Measurements from ENCODE around the gene NCAPD3.

Gene NCAPD3

GRCh38 chr11:134158023-134158422, 65.7 kb downstream of the NCAPD3 start:
- DNase-seq: no peak

GRCh38 chr11:134157451-134157850, 66.3 kb downstream of the NCAPD3 start:
- no peak for DNase-seq

DNA sequence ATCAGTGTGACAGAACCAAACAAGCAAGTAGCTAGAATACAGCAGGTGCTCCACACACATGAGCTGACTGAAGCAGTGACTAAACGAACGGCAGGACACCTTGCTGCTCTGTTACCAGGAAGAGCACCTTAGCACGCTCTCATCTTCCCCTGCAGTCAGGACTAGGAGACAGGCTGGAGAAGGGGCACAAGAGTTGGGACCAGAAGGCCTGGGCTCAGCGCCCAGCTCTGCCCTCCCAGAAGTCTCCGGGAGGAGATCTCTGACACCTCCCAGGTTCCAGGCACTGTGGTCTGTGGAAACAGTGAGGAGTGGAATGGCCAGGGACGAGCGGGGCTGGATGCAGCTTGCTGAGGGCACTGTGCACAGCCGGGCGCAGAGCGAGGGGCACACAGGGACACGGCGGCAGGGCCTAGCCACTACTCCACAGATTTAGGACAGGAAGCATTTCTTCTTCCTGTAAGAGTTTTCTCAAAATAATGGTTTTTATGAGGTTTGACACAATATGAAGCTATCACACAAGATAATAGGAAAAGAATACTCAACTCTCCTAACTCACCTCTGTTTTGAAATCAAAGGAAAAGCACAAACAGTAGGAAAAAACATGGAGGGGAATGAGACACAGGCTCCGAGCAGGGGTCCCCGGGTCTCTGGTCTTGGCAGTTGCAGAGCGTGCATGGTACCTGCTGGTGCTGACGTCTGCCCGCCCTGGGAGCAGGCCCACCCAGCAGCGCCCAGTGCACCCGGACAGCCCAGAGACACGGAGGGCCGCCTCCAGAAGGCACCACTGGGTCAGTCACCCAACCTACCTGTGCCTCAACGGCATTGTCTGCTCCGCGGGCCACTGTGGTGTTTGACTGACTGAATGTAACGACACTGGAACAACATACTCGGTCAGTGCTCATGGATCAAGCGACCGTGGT, 67.6 kb downstream of the NCAPD3 start:
- DNase-seq: no peak

DNA sequence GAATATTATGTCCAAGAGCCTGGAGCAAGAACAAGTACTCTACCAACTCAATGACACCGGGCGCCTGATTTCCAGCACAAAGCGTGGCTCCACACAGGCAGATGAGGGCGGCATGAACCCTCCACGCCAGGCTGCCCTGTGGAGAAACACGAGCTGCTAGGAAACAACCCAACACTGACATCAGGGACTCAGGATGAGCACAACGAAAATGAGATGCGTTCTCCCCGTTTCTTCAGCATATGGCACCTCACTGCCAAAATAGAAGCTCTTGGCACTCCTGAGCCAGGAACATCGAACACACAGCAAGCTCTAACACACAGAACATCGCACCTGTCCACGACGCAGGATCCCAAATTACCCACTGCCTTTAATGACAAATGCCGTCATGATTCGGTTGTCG, 68.3 kb downstream of the NCAPD3 start:
- no peak for DNase-seq

DNA sequence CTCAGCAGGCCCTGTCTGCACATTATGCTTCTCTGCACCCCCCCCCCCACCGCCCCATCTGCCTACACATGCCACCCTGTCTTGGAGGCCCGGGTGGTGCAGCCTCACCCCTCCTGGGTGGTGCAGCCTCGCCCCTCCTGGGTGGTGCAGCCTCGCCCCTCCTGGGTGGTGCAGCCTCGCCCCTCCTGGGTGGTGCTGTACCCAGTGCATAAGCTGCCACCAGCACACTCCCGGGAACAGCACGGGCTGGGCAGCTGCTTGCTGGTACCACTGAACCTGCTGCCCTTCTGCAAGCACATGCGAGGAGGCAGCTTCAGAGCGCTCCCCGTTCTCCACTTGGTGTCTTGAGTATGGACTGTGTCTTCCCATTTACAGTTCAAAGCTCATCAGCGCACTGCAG, 69.3 kb downstream of the NCAPD3 start:
- no peak for DNase-seq

DNA sequence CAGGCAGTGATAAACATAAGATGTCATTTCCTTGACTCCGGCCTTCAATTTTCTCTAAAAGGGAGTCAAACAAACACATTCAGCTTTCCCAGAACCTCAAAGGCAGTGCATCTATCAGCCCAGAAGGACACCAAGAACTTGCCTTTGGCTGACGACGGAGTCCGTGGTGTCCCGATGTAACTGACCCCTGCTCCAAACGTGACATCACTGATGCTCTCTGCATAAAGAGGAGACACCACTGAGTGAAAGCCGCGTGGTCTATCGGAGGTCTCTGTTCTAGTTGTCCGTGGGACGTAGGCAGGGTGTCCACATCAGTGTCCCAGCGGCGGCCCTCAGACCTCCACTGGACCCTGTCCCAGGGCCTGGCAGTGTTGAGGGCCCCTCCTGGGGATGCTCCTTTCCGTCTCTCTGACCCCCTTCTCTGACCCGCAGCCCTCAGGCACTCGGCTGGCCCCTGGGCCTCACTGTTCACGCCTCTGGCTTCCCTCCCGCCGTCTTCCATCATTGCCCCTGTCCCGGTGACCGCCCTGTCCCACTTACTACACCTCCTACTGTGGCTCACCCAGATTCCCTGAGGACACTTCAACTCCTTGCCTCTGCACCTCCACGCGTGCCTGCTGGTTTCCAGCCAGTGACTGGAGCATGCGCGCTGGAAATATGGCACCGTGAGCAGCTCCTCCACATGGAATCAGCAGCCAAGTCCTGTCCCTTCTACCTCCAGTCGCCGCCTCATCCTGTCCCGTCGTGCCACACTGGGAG, 70.4 kb downstream of the NCAPD3 start:
- DNase-seq: no peak

- DNase-seq: no peak
Measured at GRCh38 chr11:134152696-134153095, 71.1 kb downstream of the NCAPD3 start.

DNA sequence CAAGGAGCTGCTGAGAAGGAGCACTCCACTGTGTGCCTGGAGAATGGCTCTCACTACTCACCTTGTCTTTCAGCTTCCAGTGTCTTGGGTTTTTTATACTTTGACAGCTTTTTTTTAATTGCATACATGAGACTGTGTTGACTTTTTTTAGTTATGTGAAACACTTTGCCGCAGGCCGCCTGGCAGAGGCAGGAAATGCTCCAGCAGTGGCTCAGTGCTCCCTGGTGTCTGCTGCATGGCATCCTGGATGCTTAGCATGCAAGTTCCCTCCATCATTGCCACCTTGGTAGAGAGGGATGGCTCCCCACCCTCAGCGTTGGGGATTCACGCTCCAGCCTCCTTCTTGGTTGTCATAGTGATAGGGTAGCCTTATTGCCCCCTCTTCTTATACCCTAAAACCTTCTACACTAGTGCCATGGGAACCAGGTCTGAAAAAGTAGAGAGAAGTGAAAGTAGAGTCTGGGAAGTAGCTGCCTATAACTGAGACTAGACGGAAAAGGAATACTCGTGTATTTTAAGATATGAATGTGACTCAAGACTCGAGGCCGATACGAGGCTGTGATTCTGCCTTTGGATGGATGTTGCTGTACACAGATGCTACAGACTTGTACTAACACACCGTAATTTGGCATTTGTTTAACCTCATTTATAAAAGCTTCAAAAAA, 72.6 kb downstream of the NCAPD3 start:
- DNase-seq: no peak

- DNase-seq: no peak
Measured at GRCh38 chr11:134150195-134150903, 73.4 kb downstream of the NCAPD3 start.

DNA sequence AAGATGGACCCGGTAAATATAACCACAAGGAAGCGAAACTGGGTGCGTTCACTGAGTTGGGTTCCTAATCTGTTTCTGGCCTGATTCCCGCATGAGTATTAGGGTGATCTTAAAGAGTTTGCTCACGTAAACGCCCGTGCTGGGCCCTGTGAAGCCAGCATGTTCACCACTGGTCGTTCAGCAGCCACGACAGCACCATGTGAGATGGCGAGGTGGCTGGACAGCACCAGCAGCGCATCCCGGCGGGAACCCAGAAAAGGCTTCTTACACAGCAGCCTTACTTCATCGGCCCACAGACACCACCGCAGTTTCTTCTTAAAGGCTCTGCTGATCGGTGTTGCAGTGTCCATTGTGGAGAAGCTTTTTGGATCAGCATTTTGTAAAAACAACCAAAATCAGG, 74.4 kb downstream of the NCAPD3 start:
- no peak for DNase-seq

DNA sequence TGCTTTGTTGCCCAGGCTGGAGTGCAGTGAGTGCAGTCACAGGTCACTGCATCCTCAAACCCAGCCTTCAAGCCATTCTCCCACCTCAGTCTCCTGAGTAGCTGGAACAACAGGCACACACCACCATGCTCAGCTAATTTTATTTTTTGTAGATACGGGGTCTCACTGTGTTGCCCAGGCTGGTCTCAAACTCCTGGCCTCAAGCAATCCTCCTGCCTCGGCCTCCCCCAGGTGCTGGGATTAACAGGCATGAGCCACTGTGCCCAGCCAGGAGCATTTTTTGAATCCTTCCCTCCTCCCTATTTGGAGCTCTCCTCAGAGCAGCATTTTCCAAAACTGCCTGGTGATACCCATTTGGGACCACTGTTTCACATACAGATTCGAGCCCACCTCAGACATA, 77.2 kb downstream of the NCAPD3 start:
- no peak for DNase-seq

DNA sequence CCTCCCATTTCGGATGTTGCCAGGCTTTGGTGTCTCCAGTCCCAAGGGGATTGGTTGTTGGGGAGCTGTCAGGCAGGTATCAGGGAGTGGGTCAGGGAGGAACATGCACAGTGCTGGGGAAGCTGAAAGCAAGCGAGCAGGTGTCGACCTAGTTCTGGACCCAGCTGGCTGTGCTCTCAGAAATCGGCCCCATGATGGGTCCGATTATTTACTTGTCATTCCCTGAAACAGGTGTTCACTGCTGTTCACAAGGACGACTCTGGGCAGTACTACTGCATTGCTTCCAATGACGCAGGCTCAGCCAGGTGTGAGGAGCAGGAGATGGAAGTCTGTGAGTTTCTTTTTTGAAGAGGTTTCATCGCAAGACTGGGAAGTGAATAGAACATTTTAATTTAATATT, 78.1 kb downstream of the NCAPD3 start:
- no peak for DNase-seq

DNA sequence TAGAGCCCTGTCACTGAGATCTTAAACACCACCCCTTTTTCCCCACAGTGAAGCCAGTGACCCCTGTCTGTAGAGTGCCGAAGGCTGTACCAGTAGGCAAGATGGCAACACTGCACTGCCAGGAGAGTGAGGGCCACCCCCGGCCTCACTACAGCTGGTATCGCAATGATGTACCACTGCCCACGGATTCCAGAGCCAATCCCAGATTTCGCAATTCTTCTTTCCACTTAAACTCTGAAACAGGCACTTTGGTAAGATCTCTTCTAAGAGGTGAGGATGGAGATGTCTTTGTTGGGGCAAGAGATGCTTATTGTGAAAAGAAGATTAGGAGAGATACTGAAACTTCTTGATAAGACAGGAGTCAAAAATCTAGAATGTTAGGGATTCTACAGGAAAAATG, 79.0 kb downstream of the NCAPD3 start:
- no peak for DNase-seq

GRCh38 chr11:134143801-134144200, 80.0 kb downstream of the NCAPD3 start:
- no peak for DNase-seq

DNA sequence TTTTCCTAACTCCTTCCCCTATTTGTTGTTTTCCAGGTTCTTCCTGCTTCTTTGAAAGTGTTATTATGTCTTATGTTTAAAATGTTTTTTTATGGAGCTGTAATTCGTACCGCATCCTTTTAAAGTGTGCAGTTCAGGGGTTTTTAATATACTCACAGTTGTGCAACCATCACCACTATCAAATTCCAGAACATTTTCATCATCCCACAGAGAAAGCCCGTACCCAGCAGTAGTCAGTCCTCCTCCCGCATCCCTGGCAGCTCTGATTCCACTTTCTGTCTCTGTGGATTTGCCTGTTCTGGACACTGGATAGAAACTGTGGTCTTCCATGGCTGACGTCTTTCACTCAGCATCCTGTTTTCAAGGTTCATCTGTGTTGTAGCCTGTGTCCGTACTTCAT, 81.2 kb downstream of the NCAPD3 start:
- DNase-seq: no peak

- no peak for DNase-seq
Measured at GRCh38 chr11:134140961-134141490, 82.7 kb downstream of the NCAPD3 start.

DNA sequence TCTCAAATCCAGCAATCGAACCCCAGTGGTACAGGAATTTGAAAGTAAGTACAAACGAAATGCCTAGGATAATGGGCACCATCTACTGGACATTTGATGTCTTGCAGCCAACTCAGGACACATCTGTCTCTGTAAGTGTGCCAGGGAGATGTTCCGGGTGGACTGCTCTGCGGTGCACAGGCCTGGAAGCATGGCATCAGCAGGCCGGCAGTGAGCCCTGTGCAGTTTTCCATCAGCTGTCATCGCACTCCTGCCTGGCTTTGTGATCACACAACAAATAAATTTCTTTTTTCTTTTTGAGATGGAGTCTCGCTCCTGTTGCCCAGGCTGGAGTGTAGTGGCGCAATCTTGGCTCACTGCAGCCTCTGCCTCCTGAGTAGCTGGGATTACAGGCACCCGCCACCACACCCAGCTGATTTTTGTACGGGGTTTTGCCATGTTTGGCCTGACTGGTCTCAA, 83.9 kb downstream of the NCAPD3 start:
- DNase-seq: peak; percentile 40

DNA sequence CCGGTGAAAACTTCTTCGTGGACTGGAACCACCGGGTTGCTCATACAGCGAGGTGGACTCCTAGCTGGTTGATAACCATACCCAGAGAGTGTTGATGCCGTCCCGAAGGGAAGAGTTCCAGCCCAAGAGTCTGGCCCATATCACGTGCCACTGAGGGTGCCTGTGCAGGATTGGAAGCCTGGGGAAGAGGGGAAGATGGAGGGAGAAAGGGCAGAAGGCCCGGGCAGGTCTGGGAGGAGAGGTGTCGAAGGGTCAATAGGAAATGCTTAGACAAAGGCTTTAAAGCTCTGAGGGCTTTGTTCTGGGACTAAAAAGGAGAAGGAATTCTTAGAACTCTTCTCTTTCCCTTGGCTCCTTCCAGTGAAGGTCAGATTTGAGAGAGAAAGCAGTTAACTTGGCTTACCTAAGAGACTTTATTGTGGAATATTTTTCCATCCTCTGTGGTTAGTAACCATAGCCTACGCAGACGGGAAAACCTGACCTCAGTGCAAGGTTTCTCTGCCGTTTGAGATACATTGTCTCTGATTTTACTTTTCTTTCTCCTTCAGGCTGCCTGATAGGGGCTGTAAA, 84.4 kb downstream of the NCAPD3 start:
- no peak for DNase-seq

DNA sequence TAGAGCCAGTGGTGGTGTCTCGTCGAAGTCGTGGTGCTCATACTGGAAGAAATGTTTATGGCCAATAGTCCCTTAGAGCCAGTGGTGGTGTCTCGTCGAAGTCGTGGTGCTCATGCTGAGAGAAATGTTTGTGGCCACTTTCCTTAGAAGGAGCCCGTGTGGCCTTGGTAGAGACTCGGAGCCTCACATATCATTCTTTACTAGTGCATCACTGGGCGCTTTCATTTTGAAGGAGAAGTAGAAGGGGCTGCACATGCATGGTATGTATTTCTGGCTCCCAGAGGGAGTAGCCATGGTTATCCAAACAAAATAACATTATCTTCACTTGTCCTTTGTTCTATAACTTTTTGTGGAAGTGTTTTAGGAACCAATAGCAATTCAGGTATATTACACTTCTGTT, 85.4 kb downstream of the NCAPD3 start:
- DNase-seq: no peak

DNA sequence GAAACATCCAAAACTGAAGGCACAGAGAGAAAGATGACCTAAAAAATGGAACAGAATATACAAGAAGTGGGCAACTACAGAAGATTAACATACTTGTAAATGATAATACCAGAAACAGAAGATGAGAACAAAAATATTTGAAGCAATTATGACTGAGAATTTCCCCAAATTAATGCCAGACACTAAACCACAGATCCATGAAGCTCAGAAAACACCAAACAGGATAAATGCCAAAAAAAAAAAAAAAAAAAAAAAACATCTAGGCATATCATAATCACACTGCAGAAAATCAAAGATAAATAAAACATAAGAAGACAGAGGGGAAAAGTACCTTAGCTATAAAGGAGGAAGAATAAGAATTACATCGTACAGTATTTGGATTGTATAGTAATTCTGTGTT, 89.6 kb downstream of the NCAPD3 start:
- no peak for DNase-seq

DNA sequence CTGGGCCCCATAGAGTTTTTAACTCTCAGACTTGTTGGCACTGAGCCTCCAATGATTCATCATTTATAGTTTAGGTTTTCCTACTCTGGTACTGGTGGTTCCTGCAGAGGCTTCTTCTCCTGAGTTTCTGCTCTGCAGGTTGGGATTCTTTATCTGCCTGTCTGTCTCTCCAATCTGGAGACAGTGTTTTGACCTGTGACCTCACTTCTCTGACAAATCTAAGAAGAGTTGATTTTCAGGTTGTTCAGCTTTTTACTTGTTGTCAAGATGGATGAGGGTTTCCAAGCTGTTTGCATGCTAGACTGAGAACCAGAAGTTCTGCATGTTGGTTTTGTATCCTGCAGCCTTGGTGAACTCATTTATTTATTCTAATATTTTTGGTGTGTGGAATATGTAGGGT, 91.0 kb downstream of the NCAPD3 start:
- DNase-seq: no peak

GRCh38 chr11:134131628-134132244, 92.0 kb downstream of the NCAPD3 start:
- DNase-seq: no peak

Data from central memory CD4-positive, alpha-beta T cell (primary cell).